Prostate gland (tissue), 2 donors: ENCODE results near the gene RPL7A.

Experiments used
- POLR2A ChIP-seq: fragments of 450-650 bp; IDR thresholded peaks from one replicate; pipeline ENCODE4 v1.6.1; 2016; ENCODE audit warnings: antibody characterized with exemption, mild to moderate bottlenecking
- POLR2AphosphoS5 ChIP-seq: sonication (generic); formaldehyde crosslinking; IDR thresholded peaks from one replicate; pipeline ENCODE4 v1.6.1; 2017; ENCODE audit warnings: antibody characterized with exemption
- TF ChIP-seq, protein P1 (sequence below), 4 experiments: fragments of 200-600 bp in 2 of 4; fragments of 450-650 bp in 2 of 4; sonication (generic) in 2 of 4; IDR thresholded peaks; 1 replicate in 3 of 4; 2 replicates in 1 of 4; pipeline ENCODE4 v1.5.1; 2016 to 2019; ENCODE audit warnings: antibody characterized with exemption in 4 of 4, mild to moderate bottlenecking in 2 of 4, moderate library complexity in 2 of 4

DNA sequence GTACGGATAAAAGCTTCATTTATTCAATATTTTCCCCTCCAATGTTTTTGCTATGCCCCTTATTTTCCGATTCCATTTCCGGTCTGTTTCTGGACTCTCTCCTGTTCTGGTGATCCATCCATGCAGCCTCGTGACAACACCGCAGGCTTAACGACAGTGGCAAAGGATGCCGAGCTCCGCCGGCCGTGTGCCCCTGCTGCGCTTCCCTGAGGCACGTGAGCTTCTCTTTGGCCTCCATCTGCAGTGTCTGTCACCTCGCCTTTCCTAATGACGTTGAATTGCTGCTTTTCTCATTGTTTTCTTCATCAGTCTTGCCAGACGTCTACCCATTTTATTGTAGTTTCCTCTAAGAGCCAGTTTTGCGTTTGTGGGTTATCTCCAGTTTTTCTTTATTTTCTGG, 40.7 kb upstream of the RPL7A start:
- TF ChIP-seq, protein P1, sequence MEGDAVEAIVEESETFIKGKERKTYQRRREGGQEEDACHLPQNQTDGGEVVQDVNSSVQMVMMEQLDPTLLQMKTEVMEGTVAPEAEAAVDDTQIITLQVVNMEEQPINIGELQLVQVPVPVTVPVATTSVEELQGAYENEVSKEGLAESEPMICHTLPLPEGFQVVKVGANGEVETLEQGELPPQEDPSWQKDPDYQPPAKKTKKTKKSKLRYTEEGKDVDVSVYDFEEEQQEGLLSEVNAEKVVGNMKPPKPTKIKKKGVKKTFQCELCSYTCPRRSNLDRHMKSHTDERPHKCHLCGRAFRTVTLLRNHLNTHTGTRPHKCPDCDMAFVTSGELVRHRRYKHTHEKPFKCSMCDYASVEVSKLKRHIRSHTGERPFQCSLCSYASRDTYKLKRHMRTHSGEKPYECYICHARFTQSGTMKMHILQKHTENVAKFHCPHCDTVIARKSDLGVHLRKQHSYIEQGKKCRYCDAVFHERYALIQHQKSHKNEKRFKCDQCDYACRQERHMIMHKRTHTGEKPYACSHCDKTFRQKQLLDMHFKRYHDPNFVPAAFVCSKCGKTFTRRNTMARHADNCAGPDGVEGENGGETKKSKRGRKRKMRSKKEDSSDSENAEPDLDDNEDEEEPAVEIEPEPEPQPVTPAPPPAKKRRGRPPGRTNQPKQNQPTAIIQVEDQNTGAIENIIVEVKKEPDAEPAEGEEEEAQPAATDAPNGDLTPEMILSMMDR (IDR thresholded peaks at IDR 0.05), result no peak
- no peak for TF ChIP-seq POLR2A
- TF ChIP-seq POLR2AphosphoS5, result no peak
